Progenitor cell of endocrine pancreas (in vitro differentiated cells): ENCODE results near the gene SUSD3. TPM values are rescaled to one million over a fixed set of nuclear protein-coding genes. Genes with fewer than 3 reads are reported as not detected.

Experiments
- DNase-seq: peaks from one replicate; pipeline ENCODE4 v3.0.0; 2021; ENCODE audit warnings: low spot score; ENCODE audit not compliant: unreplicated experiment
- H3K27ac Mint-ChIP-seq: 2 replicates; pipeline ENCODE4 v1.8.0; 2021; ENCODE audit warnings: mild to moderate bottlenecking, moderate library complexity, mixed read lengths
- H3K27me3 Mint-ChIP-seq: 2 replicates; pipeline ENCODE4 v1.8.0; 2021; ENCODE audit warnings: mixed read lengths
- H3K36me3 Mint-ChIP-seq: 2 replicates; pipeline ENCODE4 v1.8.0; 2022; ENCODE audit warnings: mixed read lengths; ENCODE audit not compliant: insufficient read depth
- H3K4me1 Mint-ChIP-seq: 2 replicates; pipeline ENCODE4 v1.8.0; 2021; ENCODE audit warnings: low read depth, mixed read lengths
- H3K4me3 Mint-ChIP-seq: 2 replicates; pipeline ENCODE4 v1.8.0; 2021; ENCODE audit warnings: low read depth, mild to moderate bottlenecking, moderate library complexity, mixed read lengths
- H3K9me3 Mint-ChIP-seq: 2 replicates; pipeline ENCODE4 v1.8.0; 2021; ENCODE audit warnings: low read depth, mixed read lengths
- CTCF ChIP-seq: fragments of 200-600 bp; sonication (generic); IDR thresholded peaks from one replicate; pipeline ENCODE4 v1.5.0; 2021; ENCODE audit warnings: antibody characterized with exemption, mild to moderate bottlenecking; ENCODE audit not compliant: unreplicated experiment
- total RNA-seq: library from RNA; stranded (reverse); gene quantifications from 2 replicates; pipeline ENCODE4 v1.2.1, GENCODE V29; 2021

Gene SUSD3
- total RNA-seq, 1 donor from 2014 or later: 0.43 TPM

GRCh38 chr9:93068956-93069355 lies 10.5 kb downstream of the SUSD3 start:
- no peak overlapping the region for H3K27ac Mint-ChIP-seq
- no peaks in the 10 kb centered on the region for H3K9me3 Mint-ChIP-seq
- H3K4me3 Mint-ChIP-seq: no peak overlapping the region
- DNase-seq: no peak
- no peak for TF ChIP-seq CTCF
- H3K36me3 Mint-ChIP-seq: no peaks in the 10 kb centered on the region
- H3K27me3 Mint-ChIP-seq: peaks cover under 1% of the 10 kb centered on the region
- no peaks in the 10 kb centered on the region for H3K4me1 Mint-ChIP-seq

- no peak for TF ChIP-seq CTCF
- Mint-ChIP-seq H3K4me3 (no peak overlapping the region), H3K9me3 (no peaks in the 10 kb centered on the region), H3K27me3 (no peaks in the 10 kb centered on the region), H3K4me1 (no peaks in the 10 kb centered on the region), H3K27ac (no peak overlapping the region), H3K36me3 (no peaks in the 10 kb centered on the region)
- no peak for DNase-seq
These were observed 13.0 kb downstream of the SUSD3 start for GRCh38 chr9:93071464-93071863.

- H3K9me3 Mint-ChIP-seq: no peaks in the 10 kb centered on the region
- H3K27me3 Mint-ChIP-seq: no peaks in the 10 kb centered on the region
- TF ChIP-seq CTCF: no peak
- no peak overlapping the region for H3K27ac Mint-ChIP-seq
- H3K4me1 Mint-ChIP-seq: no peaks in the 10 kb centered on the region
- no peak for DNase-seq
- no peaks in the 10 kb centered on the region for H3K36me3 Mint-ChIP-seq
- H3K4me3 Mint-ChIP-seq: no peak overlapping the region
These were observed 13.9 kb downstream of the SUSD3 start for GRCh38 chr9:93072383-93072795.

- no peak for DNase-seq
- Mint-ChIP-seq H3K4me1 (no peaks in the 10 kb centered on the region), H3K27me3 (no peaks in the 10 kb centered on the region), H3K36me3 (no peaks in the 10 kb centered on the region), H3K27ac (no peak overlapping the region), H3K9me3 (no peaks in the 10 kb centered on the region), H3K4me3 (no peak overlapping the region)
- TF ChIP-seq CTCF: no peak
These were observed 17.7 kb downstream of the SUSD3 start for GRCh38 chr9:93076101-93076791.

- H3K4me1 Mint-ChIP-seq: no peaks in the 10 kb centered on the region
- H3K27me3 Mint-ChIP-seq: no peaks in the 10 kb centered on the region
- H3K4me3 Mint-ChIP-seq: no peak overlapping the region
- no peak for TF ChIP-seq CTCF
- H3K36me3 Mint-ChIP-seq: no peaks in the 10 kb centered on the region
- H3K9me3 Mint-ChIP-seq: no peaks in the 10 kb centered on the region
- no peak overlapping the region for H3K27ac Mint-ChIP-seq
- DNase-seq: no peak
These were observed 18.3 kb downstream of the SUSD3 start for GRCh38 chr9:93076792-93077128.
